Ascending aorta (tissue), 1 donor: ENCODE data around the gene RMND1. TPM values are rescaled to one million over a fixed set of nuclear protein-coding genes. Genes with fewer than 3 reads are reported as not detected.

ENCODE experiments used
- total RNA-seq: library from RNA; depleted of rRNA; stranded (reverse); fragments of >200 nt; gene quantifications from one replicate; pipeline ENCODE4 v1.1.0, GENCODE V29; 2016

The RMND1 gene
- total RNA-seq, 1 donor from 2014 or later = 3.8 TPM

Other genes with a start within 250 kb of the RMND1 start
- 53.9 TPM for gene AKAP12, start 212.2 kb downstream of the RMND1 start, total RNA-seq
- gene ZBTB2, start 60.6 kb downstream of the RMND1 start, total RNA-seq = 9.9 TPM
- not detected for gene CCDC170, start 41.9 kb upstream of the RMND1 start, total RNA-seq